Fibroblast of villous mesenchyme (primary cell): ENCODE data around the gene ATOSA. TPM values are rescaled to one million over a fixed set of nuclear protein-coding genes. Genes with fewer than 3 reads are reported as not detected.
A peak's percentile ranks its signal among the peaks of the same experiment; 100 is the strongest.

ENCODE experiments used
- DNase-seq: peaks from one replicate; pipeline ENCODE4 v3.0.0-alpha.2; 2010; ENCODE audit warnings: low read depth
- H3K4me3 ChIP-seq: 2 replicates; pipeline ENCODE4 v1.5.1; 2011; ENCODE audit warnings: low read depth, mild to moderate bottlenecking, low read length
- CTCF ChIP-seq: IDR thresholded peaks from 2 replicates; pipeline ENCODE4 v1.5.1; 2012; ENCODE audit warnings: low read depth, mild to moderate bottlenecking, low read length; ENCODE audit not compliant: insufficient read depth
- total RNA-seq: library from RNA; depleted of rRNA; stranded (reverse); fragments of >200 nt; gene quantifications from 2 replicates; pipeline ENCODE4 v1.2.3, GENCODE V29; 2012

Gene ATOSA
- total RNA-seq: 19.0 and 29.8 TPM in 2 replicates

- peak; percentile 89 for DNase-seq
- peak; percentile 2 for TF ChIP-seq CTCF
- peak within 1 kb of the TSS; percentile 73 for H3K4me3 ChIP-seq
These were observed at the start of gene ATOSA for GRCh38 chr15:52679232-52680040. Gene ATOSA (minus strand): TSS chr15:52679388. CDS start chr15:52678021, 1,367 bp downstream.

GRCh38 chr15:52728899-52729298, 49.7 kb upstream of the ATOSA start:
- TF ChIP-seq CTCF: no peak
- peak; percentile 37 for DNase-seq

GRCh38 chr15:52727815-52728214, 48.6 kb upstream of the ATOSA start:
- DNase-seq: no peak
- no peak overlapping the region for H3K4me3 ChIP-seq
- TF ChIP-seq CTCF: no peak

More at GRCh38 chr15:52728899-52729298, 49.7 kb upstream of the ATOSA start:
- no peak overlapping the region for H3K4me3 ChIP-seq

- TF ChIP-seq CTCF: no peak
- no peak for DNase-seq
- H3K4me3 ChIP-seq: no peak overlapping the region
These were observed 47.0 kb upstream of the ATOSA start for GRCh38 chr15:52726195-52726594.

- no peak for DNase-seq
- TF ChIP-seq CTCF: no peak
- no peak overlapping the region for H3K4me3 ChIP-seq
These were observed 39.4 kb upstream of the ATOSA start for GRCh38 chr15:52718551-52718950.

GRCh38 chr15:52717924-52718323, 38.7 kb upstream of the ATOSA start:
- no peak for TF ChIP-seq CTCF
- H3K4me3 ChIP-seq: no peak overlapping the region
- DNase-seq: no peak
